Upper lobe of right lung (tissue), 1 donor: ENCODE results near the gene PIK3IP1. TPM values are rescaled to one million over a fixed set of nuclear protein-coding genes. Genes with fewer than 3 reads are reported as not detected.

Experiments
- ATAC-seq: fragments of 200-7000 bp; cut with Tn5 transposase; one replicate; pipeline ENCODE4 v1.9.1; 2020; ENCODE audit warnings: mild to moderate bottlenecking, moderate library complexity
- DNase-seq: peaks from one replicate; pipeline ENCODE4 v3.0.0-alpha.2; 2020
- H3K27ac ChIP-seq: fragments of 200-600 bp; one replicate; pipeline ENCODE4 v1.8.0; 2022
- H3K27me3 ChIP-seq: fragments of 200-600 bp; one replicate; pipeline ENCODE4 v1.8.0; 2022; ENCODE audit warnings: mild to moderate bottlenecking
- H3K36me3 ChIP-seq: fragments of 200-600 bp; one replicate; pipeline ENCODE4 v1.8.0; 2022
- H3K4me1 ChIP-seq: fragments of 200-600 bp; one replicate; pipeline ENCODE4 v1.8.0; 2022
- H3K4me3 ChIP-seq: fragments of 200-600 bp; one replicate; pipeline ENCODE4 v1.8.0; 2022; ENCODE audit warnings: mild to moderate bottlenecking
- H3K9me3 ChIP-seq: fragments of 200-600 bp; one replicate; pipeline ENCODE4 v1.8.0; 2022
- intact Hi-C: fragments of 100-400 bp; cut with DNase I; formaldehyde crosslinking; loops from one replicate; pipeline ENCODE4 v1.11.0; 2022
- total RNA-seq: library from RNA; stranded (reverse); fragmentation: NEBNext Ultra II Directional; extraction: Animal tissue kit (Norgen Biotek cat#: 25700); gene quantifications from one replicate; pipeline ENCODE4 v1.2.1, GENCODE V29; 2021
- TF ChIP-seq, protein P1 (sequence below): fragments of 200-600 bp; IDR thresholded peaks from one replicate; pipeline ENCODE4 v1.8.0; 2022; ENCODE audit warnings: antibody characterized with exemption
- donor health status: DM: no; HTN: yes; CAD: no; lungs with severe emphysema.

The PIK3IP1 gene
- total RNA-seq, 1 donor from 2014 or later = 56.4 TPM

DNA sequence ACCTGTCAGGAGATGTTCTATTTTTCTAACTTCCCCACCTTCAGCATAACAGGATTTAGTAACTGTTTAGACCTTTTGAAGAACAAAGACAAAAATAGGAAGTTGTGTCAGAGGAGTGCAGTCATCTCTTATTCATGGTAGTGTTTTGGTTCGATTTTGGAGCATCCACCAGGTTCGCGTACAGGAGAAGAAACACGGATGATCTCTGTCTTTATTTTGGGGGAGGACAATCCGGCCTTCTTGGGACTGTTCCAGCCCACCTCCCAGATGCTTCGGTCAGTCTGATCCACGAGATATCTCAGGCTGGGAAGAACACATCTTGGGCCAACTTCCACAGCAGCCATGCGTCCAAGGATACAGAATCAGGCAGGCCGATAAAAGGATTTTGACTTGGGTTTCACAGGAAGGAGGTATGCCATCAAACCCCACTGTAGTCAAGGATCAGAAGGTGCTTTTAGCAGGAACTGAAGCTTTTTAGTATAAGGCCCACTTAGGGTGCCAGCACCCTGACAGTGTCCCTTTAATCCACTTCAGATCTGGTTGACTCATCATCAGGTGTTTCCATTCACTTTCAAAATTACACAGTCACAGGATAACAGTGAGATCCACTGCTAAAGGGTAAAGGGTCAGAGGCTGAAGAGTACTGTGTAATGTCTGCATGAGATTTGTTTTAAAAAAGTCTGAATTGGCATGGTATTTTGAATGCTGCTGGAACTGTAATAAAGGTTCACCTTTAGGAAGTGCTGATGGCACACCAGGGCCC lies 37.3 kb upstream of the PIK3IP1 start:
- intact Hi-C loops = no loop called here
- no peak for DNase-seq
- Histone ChIP-seq H3K4me1 (no peaks in the 10 kb centered on the region), H3K27ac (no peak overlapping the region), H3K36me3 (peaks cover 94% of the 10 kb centered on the region), H3K27me3 (no peaks in the 10 kb centered on the region), H3K9me3 (no peaks in the 10 kb centered on the region), H3K4me3 (no peak overlapping the region)
- ATAC-seq = no peak
- TF ChIP-seq, protein P1, sequence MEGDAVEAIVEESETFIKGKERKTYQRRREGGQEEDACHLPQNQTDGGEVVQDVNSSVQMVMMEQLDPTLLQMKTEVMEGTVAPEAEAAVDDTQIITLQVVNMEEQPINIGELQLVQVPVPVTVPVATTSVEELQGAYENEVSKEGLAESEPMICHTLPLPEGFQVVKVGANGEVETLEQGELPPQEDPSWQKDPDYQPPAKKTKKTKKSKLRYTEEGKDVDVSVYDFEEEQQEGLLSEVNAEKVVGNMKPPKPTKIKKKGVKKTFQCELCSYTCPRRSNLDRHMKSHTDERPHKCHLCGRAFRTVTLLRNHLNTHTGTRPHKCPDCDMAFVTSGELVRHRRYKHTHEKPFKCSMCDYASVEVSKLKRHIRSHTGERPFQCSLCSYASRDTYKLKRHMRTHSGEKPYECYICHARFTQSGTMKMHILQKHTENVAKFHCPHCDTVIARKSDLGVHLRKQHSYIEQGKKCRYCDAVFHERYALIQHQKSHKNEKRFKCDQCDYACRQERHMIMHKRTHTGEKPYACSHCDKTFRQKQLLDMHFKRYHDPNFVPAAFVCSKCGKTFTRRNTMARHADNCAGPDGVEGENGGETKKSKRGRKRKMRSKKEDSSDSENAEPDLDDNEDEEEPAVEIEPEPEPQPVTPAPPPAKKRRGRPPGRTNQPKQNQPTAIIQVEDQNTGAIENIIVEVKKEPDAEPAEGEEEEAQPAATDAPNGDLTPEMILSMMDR = no peak

DNA sequence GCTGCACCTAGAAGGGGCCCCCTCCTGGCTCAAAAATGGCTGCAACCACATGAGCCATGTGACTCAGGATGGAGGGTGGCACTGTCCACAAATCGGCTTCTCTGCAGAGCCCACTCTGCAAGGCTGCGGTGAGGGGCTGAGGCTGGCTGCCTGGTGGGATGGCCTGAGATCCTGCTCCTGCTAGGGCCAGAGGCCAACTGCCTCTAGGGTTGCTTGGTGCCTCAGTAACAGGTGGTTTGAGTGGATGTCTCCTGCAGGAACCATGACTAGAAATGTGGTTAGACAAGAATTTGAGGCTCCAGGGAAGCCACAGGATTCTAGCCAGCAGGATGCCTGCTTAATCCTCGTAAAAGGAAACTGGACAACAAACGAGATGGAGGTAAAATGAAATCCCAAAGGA lies 36.7 kb upstream of the PIK3IP1 start:
- Histone ChIP-seq H3K9me3 (no peaks in the 10 kb centered on the region), H3K4me1 (no peaks in the 10 kb centered on the region), H3K27ac (no peak overlapping the region), H3K36me3 (peaks cover 88% of the 10 kb centered on the region), H3K27me3 (no peaks in the 10 kb centered on the region), H3K4me3 (no peak overlapping the region)
- no peak for ATAC-seq
- intact Hi-C loops = no loop called here
- no peak for DNase-seq
- TF ChIP-seq, protein P1 = no peak

DNA sequence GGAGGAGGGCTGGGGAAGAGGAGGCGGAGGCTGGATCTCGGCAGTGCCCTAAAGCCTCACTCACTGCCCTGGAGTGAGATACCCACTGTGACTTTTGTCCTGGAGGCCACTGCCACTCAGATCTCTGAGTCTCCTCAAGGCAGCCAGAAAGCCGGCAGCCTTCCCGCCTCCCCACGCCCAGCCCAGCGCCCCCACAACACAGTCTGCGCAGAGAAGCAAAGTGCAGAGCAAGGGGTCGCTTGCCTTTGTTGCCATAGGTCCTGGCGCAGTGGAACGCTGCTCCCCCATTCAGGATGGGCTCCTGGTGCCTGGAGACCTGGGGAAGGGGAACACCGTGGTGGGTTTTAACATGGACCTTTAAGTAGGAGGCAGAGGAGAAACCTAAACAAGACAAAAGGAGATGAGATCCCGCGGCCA lies 36.3 kb upstream of the PIK3IP1 start:
- intact Hi-C loops = no loop called here
- Histone ChIP-seq H3K27ac (no peak overlapping the region), H3K4me1 (no peaks in the 10 kb centered on the region), H3K4me3 (no peak overlapping the region), H3K9me3 (no peaks in the 10 kb centered on the region), H3K27me3 (no peaks in the 10 kb centered on the region), H3K36me3 (peaks cover 83% of the 10 kb centered on the region)
- TF ChIP-seq, protein P1 = no peak
- ATAC-seq (no peak), DNase-seq (no peak)

DNA sequence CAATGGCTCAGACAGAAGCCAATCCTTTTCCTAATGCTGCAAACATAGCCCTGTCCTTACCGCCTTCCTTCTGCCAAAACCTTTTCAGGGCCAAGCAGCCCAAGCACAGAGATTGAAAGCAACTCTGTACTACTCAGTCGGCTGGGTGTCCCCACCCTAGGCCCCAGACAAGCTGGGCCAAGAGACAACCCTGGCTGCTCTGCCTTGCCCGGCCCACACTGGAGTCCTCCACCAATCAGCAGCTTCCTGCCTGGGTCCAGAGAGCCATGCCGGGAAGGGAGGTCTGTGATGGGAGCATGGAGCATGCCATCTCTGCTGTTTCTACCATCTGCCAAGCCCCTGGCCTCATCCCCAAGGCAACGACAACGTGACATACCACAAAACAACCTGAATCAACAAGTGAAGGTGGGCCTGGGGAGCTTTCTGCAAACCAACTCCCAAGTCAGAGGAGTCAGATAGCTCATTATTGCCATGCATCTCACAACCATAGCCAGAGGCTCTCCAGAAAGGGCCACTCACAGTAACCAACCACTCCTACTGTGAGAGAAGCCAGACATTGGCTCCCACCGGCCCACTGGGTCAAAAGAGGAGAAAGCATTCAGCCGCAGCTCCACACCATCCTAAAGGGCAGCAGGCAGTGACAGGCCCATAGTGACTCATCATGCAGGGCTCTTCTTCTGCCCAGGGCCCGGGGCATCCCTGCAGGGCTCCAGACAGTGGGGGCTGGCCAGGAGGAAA lies 35.7 kb upstream of the PIK3IP1 start:
- H3K27me3 ChIP-seq = no peaks in the 10 kb centered on the region
- TF ChIP-seq, protein P1 = no peak
- peaks cover 77% of the 10 kb centered on the region for H3K36me3 ChIP-seq
- ATAC-seq = no peak
- intact Hi-C loops = no loop called here
- H3K27ac ChIP-seq = no peak overlapping the region
- H3K9me3 ChIP-seq = no peaks in the 10 kb centered on the region
- DNase-seq = no peak
- no peaks in the 10 kb centered on the region for H3K4me1 ChIP-seq
- H3K4me3 ChIP-seq = no peak overlapping the region

DNA sequence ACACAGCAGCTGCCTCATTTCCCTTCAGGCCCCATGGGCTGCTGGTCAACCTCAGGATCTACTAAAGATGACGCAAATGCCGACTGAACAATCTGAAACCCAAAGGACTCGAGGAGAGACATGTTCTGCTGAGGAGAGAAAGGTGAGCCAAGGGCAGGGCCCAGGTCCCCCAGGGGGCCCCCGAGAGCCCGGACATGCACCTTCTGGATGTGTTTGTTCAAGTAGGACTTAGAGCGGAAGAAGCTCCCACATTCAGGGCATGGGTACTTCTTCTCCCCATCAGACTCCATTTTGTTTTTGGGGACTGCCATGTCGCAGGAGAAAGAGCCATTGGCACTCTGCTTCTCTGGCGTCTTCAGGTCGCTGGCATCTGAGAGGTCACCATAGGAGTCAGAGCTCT lies 34.6 kb upstream of the PIK3IP1 start:
- TF ChIP-seq, protein P1 = no peak
- H3K9me3 ChIP-seq = no peaks in the 10 kb centered on the region
- no peaks in the 10 kb centered on the region for H3K27me3 ChIP-seq
- ATAC-seq (no peak), DNase-seq (no peak)
- peaks cover 8% of the 10 kb centered on the region for H3K4me1 ChIP-seq
- H3K27ac ChIP-seq = no peak overlapping the region
- no peak overlapping the region for H3K4me3 ChIP-seq
- peaks cover 66% of the 10 kb centered on the region for H3K36me3 ChIP-seq
- intact Hi-C loops = no loop called here
